Kidney glomerular epithelial cell (primary cell): ENCODE results near the gene HS6ST3.

Experiments
- DNase-seq: peaks from one replicate; lab custom pipeline; 2025; lab: John Stamatoyannopoulos, UW

The HS6ST3 gene

GRCh38 chr13:96785986-96786385 is 696.1 kb downstream of the HS6ST3 start:
- DNase-seq: no peak

- DNase-seq: no peak
Measured at GRCh38 chr13:96792188-96792587, 702.3 kb downstream of the HS6ST3 start.

- no peak for DNase-seq
Measured at GRCh38 chr13:96792736-96793403, 703.0 kb downstream of the HS6ST3 start.

GRCh38 chr13:96793404-96793755 is 703.5 kb downstream of the HS6ST3 start:
- no peak for DNase-seq

- no peak for DNase-seq
Measured at GRCh38 chr13:96794669-96795068, 704.8 kb downstream of the HS6ST3 start.

GRCh38 chr13:96795670-96796069 is 705.8 kb downstream of the HS6ST3 start:
- DNase-seq: no peak

- DNase-seq: no peak
Measured at GRCh38 chr13:96796091-96796633, 706.3 kb downstream of the HS6ST3 start.

- no peak for DNase-seq
Measured at GRCh38 chr13:96797136-96797535, 707.2 kb downstream of the HS6ST3 start.

- DNase-seq: no peak
Measured at GRCh38 chr13:96803456-96804100, 713.7 kb downstream of the HS6ST3 start.

- DNase-seq: no peak
Measured at GRCh38 chr13:96804174-96804573, 714.3 kb downstream of the HS6ST3 start.

GRCh38 chr13:96806746-96807145 is 716.8 kb downstream of the HS6ST3 start:
- no peak for DNase-seq

GRCh38 chr13:96809366-96810096 is 719.6 kb downstream of the HS6ST3 start:
- DNase-seq: no peak

GRCh38 chr13:96810104-96810503 is 720.2 kb downstream of the HS6ST3 start:
- no peak for DNase-seq

GRCh38 chr13:96811049-96811448 is 721.1 kb downstream of the HS6ST3 start:
- DNase-seq: no peak

GRCh38 chr13:96816261-96816660 is 726.4 kb downstream of the HS6ST3 start:
- no peak for DNase-seq

GRCh38 chr13:96816874-96817273 is 727.0 kb downstream of the HS6ST3 start:
- no peak for DNase-seq

GRCh38 chr13:96817336-96817941 is 727.5 kb downstream of the HS6ST3 start:
- no peak for DNase-seq

- no peak for DNase-seq
Measured at GRCh38 chr13:96819375-96819774, 729.5 kb downstream of the HS6ST3 start.

- DNase-seq: no peak
Measured at GRCh38 chr13:96821381-96821780, 731.5 kb downstream of the HS6ST3 start.

- no peak for DNase-seq
Measured at GRCh38 chr13:96821971-96822370, 732.1 kb downstream of the HS6ST3 start.

GRCh38 chr13:96822895-96823294 is 733.0 kb downstream of the HS6ST3 start:
- no peak for DNase-seq

GRCh38 chr13:96824140-96824539 is 734.2 kb downstream of the HS6ST3 start:
- DNase-seq: no peak

- DNase-seq: no peak
Measured at GRCh38 chr13:96825653-96826052, 735.7 kb downstream of the HS6ST3 start.
